Caco-2 (cell line): ENCODE data around the gene ZNF610. TPM values are rescaled to one million over a fixed set of nuclear protein-coding genes. Genes with fewer than 3 reads are reported as not detected.

ENCODE experiments used
- BruUV-seq: library from RNA; stranded (reverse); fragments of 400-500 nt; replicated peaks from 2 replicates; lab custom pipeline; 2021; lab: Mats Ljungman, UMichigan
- CTCF ChIA-PET: fragments of 300-600 bp; sonication (Branson Sonifier 250); formaldehyde crosslinking; loops from one replicate; lab custom pipeline; 2022; ENCODE audit warnings: antibody characterized with exemption; lab: Charles Lee
- POLR2A ChIA-PET: fragments of 300-600 bp; sonication (Branson Sonifier 250); formaldehyde crosslinking; loops from one replicate; lab custom pipeline; 2022; ENCODE audit warnings: antibody characterized with exemption; lab: Charles Lee
- DNase-seq, 2 experiments: peaks; one replicate each; pipeline versions ENCODE4 v3.0.0 to v3.0.0-alpha.2; 2020 to 2022
- H3K27me3 ChIP-seq: replicated peaks from 2 replicates; pipeline ENCODE4 v1.6.0; 2011; ENCODE audit warnings: low read length; ENCODE audit not compliant: control insufficient read depth, insufficient read depth
- H3K36me3 ChIP-seq: 2 replicates; pipeline ENCODE4 v1.5.1; 2011; ENCODE audit warnings: low read length; ENCODE audit not compliant: control insufficient read depth, insufficient read depth
- H3K4me1 ChIP-seq: fragments of 250-450 bp; sonication (Bioruptor Pico); 2 replicates; pipeline ENCODE4 v1.5.1; 2020; ENCODE audit warnings: mild to moderate bottlenecking
- H3K4me3 ChIP-seq: 2 replicates; pipeline ENCODE4 v1.5.1; 2011; ENCODE audit warnings: low read depth, mild to moderate bottlenecking, control low read depth, low read length
- H3K9me3 ChIP-seq: fragments of 250-450 bp; sonication (Bioruptor Pico); 2 replicates; pipeline ENCODE4 v1.5.1; 2020; ENCODE audit warnings: mild to moderate bottlenecking, moderate library complexity
- H3K27ac Mint-ChIP-seq: one replicate; pipeline ENCODE4 v1.8.0; 2022; ENCODE audit warnings: mixed read lengths; ENCODE audit not compliant: unreplicated experiment
- H3K27me3 Mint-ChIP-seq: one replicate; pipeline ENCODE4 v1.8.0; 2022; ENCODE audit warnings: mixed read lengths; ENCODE audit not compliant: insufficient read depth, unreplicated experiment
- H3K36me3 Mint-ChIP-seq: one replicate; pipeline ENCODE4 v1.8.0; 2022; ENCODE audit warnings: mild to moderate bottlenecking, mixed read lengths; ENCODE audit not compliant: insufficient read depth, unreplicated experiment
- H3K4me1 Mint-ChIP-seq: one replicate; pipeline ENCODE4 v1.8.0; 2022; ENCODE audit warnings: low read depth, mixed read lengths; ENCODE audit not compliant: unreplicated experiment
- H3K4me3 Mint-ChIP-seq: one replicate; pipeline ENCODE4 v1.8.0; 2022; ENCODE audit warnings: mild to moderate bottlenecking, moderate library complexity, mixed read lengths; ENCODE audit not compliant: unreplicated experiment
- H3K9me3 Mint-ChIP-seq: one replicate; pipeline ENCODE4 v1.8.0; 2022; ENCODE audit warnings: mixed read lengths; ENCODE audit not compliant: unreplicated experiment
- intact Hi-C: fragments of 100-400 bp; cut with micrococcal nuclease; formaldehyde crosslinking; loops from one replicate; pipeline ENCODE4 v1.10.0; 2022; ENCODE audit not compliant: unreplicated experiment
- total RNA-seq: library from RNA; stranded (reverse); gene quantifications from 2 replicates; pipeline ENCODE4 v1.2.3, GENCODE V29; 2022
- TF ChIP-seq, protein P1 (sequence below), 2 experiments: fragments of 200-600 bp in 1 of 2; IDR thresholded peaks; 1 replicate in 1 of 2; 2 replicates in 1 of 2; pipeline versions ENCODE4 v1.5.1 to v1.8.0; 2011 to 2022; ENCODE audit warnings: antibody characterized with exemption in 1 of 2, control low read depth in 1 of 2, inconsistent platforms in 1 of 2, low read depth in 1 of 2, low read length in 1 of 2, mild to moderate bottlenecking in 1 of 2, moderate library complexity in 1 of 2; ENCODE audit not compliant: insufficient read depth in 1 of 2, severe bottlenecking in 1 of 2, unreplicated experiment in 1 of 2

ZNF610 gene
- total RNA-seq, 1 experiment from 2014 or later = 0.41 TPM

DNA sequence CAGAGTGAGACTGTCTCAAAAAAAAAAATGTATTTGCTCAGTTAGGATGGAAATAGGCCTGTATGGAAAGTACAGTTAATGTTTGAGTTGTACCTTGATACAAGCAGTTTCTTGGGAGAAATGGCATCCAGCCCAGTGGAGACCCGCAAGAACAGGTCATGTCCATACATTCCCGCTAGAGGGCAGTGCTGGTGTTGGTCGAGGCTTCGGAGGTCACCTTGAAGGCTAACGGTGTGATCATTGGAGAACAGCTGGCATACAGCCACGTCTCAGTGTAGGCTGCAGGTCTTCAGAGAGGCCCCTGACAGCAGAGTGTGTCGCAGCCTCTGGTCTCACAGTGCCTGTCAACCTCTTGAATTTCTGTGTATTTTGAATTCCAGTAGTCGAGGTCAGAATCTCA, 7.5 kb downstream of the ZNF610 start:
- intact Hi-C loops = no loop called here
- Histone ChIP-seq H3K9me3 (peaks cover 21% of the 10 kb centered on the region), H3K36me3 (no peaks in the 10 kb centered on the region), H3K4me3 (no peak overlapping the region), H3K4me1 (no peaks in the 10 kb centered on the region), H3K27me3 (no peaks in the 10 kb centered on the region)
- Mint-ChIP-seq H3K4me3 (no peak overlapping the region), H3K36me3 (peaks cover 7% of the 10 kb centered on the region), H3K4me1 (no peaks in the 10 kb centered on the region), H3K9me3 (peaks cover 41% of the 10 kb centered on the region), H3K27ac (no peak overlapping the region), H3K27me3 (no peaks in the 10 kb centered on the region)
- TF ChIP-seq, protein P1, sequence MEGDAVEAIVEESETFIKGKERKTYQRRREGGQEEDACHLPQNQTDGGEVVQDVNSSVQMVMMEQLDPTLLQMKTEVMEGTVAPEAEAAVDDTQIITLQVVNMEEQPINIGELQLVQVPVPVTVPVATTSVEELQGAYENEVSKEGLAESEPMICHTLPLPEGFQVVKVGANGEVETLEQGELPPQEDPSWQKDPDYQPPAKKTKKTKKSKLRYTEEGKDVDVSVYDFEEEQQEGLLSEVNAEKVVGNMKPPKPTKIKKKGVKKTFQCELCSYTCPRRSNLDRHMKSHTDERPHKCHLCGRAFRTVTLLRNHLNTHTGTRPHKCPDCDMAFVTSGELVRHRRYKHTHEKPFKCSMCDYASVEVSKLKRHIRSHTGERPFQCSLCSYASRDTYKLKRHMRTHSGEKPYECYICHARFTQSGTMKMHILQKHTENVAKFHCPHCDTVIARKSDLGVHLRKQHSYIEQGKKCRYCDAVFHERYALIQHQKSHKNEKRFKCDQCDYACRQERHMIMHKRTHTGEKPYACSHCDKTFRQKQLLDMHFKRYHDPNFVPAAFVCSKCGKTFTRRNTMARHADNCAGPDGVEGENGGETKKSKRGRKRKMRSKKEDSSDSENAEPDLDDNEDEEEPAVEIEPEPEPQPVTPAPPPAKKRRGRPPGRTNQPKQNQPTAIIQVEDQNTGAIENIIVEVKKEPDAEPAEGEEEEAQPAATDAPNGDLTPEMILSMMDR (IDR thresholded peaks at IDR 0.05; ENCODE audit: insufficient read depth in 1 of 2, low read depth in 1 of 2, low read length in 1 of 2, severe bottlenecking in 1 of 2, unreplicated experiment in 1 of 2) = peak in 1 of 2 experiments; percentile 30
- DNase-seq = peak; percentile 37 to 40
- CTCF ChIA-PET = no interaction called here
- POLR2A ChIA-PET = no interaction called here
- no TSS peak for BruUV-seq

DNA sequence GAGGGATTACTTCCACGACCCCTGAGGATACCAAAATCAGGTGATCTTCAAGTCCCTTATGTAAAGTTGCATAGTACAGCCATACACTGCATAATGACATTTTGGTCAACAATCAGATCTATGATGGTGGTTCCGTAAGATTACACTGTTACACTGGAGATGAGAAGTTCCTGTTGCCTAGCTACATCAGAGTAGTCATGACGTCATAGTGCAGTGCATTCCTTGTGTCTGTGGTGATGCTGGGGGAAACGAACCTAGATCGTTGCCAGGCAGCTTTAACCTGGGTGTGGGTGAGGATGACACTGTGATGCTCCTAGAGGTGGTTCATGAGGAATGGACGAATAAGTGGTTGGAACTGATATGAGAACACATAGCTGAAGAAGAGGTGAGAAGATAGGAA, 9.1 kb downstream of the ZNF610 start:
- Histone ChIP-seq H3K27me3 (no peaks in the 10 kb centered on the region), H3K4me3 (no peak overlapping the region), H3K4me1 (no peaks in the 10 kb centered on the region), H3K36me3 (no peaks in the 10 kb centered on the region), H3K9me3 (peaks cover 12% of the 10 kb centered on the region)
- H3K4me3 Mint-ChIP-seq = no peak overlapping the region
- H3K9me3 Mint-ChIP-seq = peaks cover 41% of the 10 kb centered on the region
- TF ChIP-seq, protein P1 (IDR thresholded peaks at IDR 0.05; ENCODE audit: insufficient read depth in 1 of 2, low read depth in 1 of 2, low read length in 1 of 2, severe bottlenecking in 1 of 2, unreplicated experiment in 1 of 2) = no peak
- DNase-seq = no peak
- ChIA-PET POLR2A (no interaction called here), CTCF (no interaction called here)
- peaks cover 7% of the 10 kb centered on the region for H3K36me3 Mint-ChIP-seq
- H3K27ac Mint-ChIP-seq = no peak overlapping the region
- intact Hi-C loops = no loop called here
- no TSS peak for BruUV-seq
- H3K4me1 Mint-ChIP-seq = no peaks in the 10 kb centered on the region
- H3K27me3 Mint-ChIP-seq = no peaks in the 10 kb centered on the region

DNA sequence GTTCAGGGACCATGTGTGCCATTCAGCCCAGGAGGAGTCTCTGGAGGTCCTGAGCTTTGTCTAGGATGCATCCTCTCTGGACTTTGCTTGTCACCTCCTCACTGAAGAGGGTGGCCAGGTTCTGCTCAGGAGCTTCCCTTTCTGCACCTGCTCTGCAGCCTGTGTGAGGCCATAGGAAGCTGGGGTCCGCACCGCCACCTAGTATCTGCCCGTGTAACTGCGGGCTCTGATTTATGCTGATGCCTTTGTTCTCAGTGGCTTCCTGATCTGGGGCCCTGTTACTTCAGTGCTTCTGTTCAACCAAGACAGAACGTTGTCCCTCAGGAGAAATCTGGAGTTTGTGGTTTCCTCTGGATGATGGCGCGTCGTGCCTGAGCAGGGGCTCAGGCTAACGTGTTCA, 15.5 kb downstream of the ZNF610 start:
- Histone ChIP-seq H3K4me3 (no peak overlapping the region), H3K4me1 (no peaks in the 10 kb centered on the region), H3K9me3 (peaks cover 14% of the 10 kb centered on the region), H3K27me3 (no peaks in the 10 kb centered on the region), H3K36me3 (no peaks in the 10 kb centered on the region)
- Mint-ChIP-seq H3K27me3 (no peaks in the 10 kb centered on the region), H3K27ac (no peak overlapping the region), H3K4me1 (no peaks in the 10 kb centered on the region), H3K9me3 (peaks cover 42% of the 10 kb centered on the region), H3K4me3 (no peak overlapping the region), H3K36me3 (no peaks in the 10 kb centered on the region)
- DNase-seq = no peak
- BruUV-seq = no TSS peak
- CTCF ChIA-PET = no interaction called here
- POLR2A ChIA-PET = no interaction called here
- TF ChIP-seq, protein P1 (IDR thresholded peaks at IDR 0.05; ENCODE audit: insufficient read depth in 1 of 2, low read depth in 1 of 2, low read length in 1 of 2, severe bottlenecking in 1 of 2, unreplicated experiment in 1 of 2) = no peak
- intact Hi-C loops = no loop called here
